OCI-LY1 (cell line): Measurements from ENCODE around the gene RPP25L.

Experiments used
- EZH2 ChIP-seq: fragments of 200-600 bp; sonication (generic), shearing (Covaris generic); IDR thresholded peaks from 2 replicates; pipeline ENCODE4 v1.8.0; 2017; ENCODE audit warnings: borderline replicate concordance, mixed run types, mild to moderate bottlenecking, antibody characterized with exemption, low read length, moderate library complexity, mixed read lengths
- TF ChIP-seq, protein P1 (sequence below): fragments of 200-600 bp; sonication (generic), shearing (Covaris generic); IDR thresholded peaks from 2 replicates; pipeline ENCODE4 v1.5.1; 2017; ENCODE audit warnings: mild to moderate bottlenecking, antibody characterized with exemption, low read length, moderate library complexity, mixed read lengths

DNA sequence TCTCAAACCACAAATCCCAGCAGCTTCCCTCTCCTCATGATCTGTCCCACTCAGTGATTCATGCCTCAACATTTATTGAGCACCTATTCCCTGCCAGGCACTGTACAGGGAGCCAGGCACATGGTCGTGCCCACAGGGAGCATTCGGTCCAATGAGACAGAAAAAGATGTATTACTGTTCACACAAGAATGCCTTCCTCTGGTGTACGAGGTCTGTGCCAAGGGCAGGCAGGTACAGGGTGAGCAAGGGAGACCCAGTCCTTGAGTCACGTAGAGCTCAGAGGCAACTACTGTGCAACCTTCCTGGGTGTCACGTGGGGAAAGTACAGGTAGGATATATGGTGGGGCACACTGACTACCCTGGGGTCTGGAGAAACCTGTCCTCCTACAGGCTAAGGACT is 26.9 kb downstream of the RPP25L start:
- TF ChIP-seq, protein P1, sequence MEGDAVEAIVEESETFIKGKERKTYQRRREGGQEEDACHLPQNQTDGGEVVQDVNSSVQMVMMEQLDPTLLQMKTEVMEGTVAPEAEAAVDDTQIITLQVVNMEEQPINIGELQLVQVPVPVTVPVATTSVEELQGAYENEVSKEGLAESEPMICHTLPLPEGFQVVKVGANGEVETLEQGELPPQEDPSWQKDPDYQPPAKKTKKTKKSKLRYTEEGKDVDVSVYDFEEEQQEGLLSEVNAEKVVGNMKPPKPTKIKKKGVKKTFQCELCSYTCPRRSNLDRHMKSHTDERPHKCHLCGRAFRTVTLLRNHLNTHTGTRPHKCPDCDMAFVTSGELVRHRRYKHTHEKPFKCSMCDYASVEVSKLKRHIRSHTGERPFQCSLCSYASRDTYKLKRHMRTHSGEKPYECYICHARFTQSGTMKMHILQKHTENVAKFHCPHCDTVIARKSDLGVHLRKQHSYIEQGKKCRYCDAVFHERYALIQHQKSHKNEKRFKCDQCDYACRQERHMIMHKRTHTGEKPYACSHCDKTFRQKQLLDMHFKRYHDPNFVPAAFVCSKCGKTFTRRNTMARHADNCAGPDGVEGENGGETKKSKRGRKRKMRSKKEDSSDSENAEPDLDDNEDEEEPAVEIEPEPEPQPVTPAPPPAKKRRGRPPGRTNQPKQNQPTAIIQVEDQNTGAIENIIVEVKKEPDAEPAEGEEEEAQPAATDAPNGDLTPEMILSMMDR = no peak
- no peak for TF ChIP-seq EZH2
